Mesenchymal stem cell (in vitro differentiated cells and primary cell): ENCODE measurements around the gene MCM10.
A peak's percentile ranks its signal among the peaks of the same experiment; 100 is the strongest.

Experiments used
- DNase-seq: peaks from one replicate; pipeline ENCODE4 v3.0.0-alpha.2; 2013
- H2AFZ ChIP-seq: one replicate; pipeline ENCODE4 v1.6.1; 2013; ENCODE audit warnings: low read depth, mild to moderate bottlenecking, control low read depth, inconsistent platforms, low read length, moderate library complexity
- H2AK5ac ChIP-seq: 2 replicates; pipeline ENCODE4 v1.6.1; 2013; ENCODE audit warnings: low read length, moderate library complexity, mild to moderate bottlenecking, inconsistent platforms; ENCODE audit not compliant: severe bottlenecking
- H2BK120ac ChIP-seq: one replicate; pipeline ENCODE4 v1.6.1; 2013; ENCODE audit warnings: low read depth, mild to moderate bottlenecking, inconsistent platforms, low read length, moderate library complexity
- H2BK12ac ChIP-seq, 2 experiments: one replicate each; pipeline ENCODE4 v1.6.1; 2013; ENCODE audit warnings: inconsistent platforms in 2 of 2, low read length in 2 of 2, mild to moderate bottlenecking in 2 of 2, moderate library complexity in 2 of 2, control low read depth in 1 of 2
- H2BK15ac ChIP-seq: one replicate; pipeline ENCODE4 v1.6.1; 2013; ENCODE audit warnings: mild to moderate bottlenecking, low read depth, inconsistent platforms; ENCODE audit not compliant: poor library complexity, severe bottlenecking
- H2BK5ac ChIP-seq: 2 replicates; pipeline ENCODE4 v1.6.1; 2013; ENCODE audit warnings: low read depth, mild to moderate bottlenecking, low read length, control low read depth, inconsistent platforms; ENCODE audit not compliant: poor library complexity, severe bottlenecking
- H3K14ac ChIP-seq, 2 experiments: one replicate each; pipeline ENCODE4 v1.6.1; 2013; ENCODE audit warnings: inconsistent platforms in 2 of 2, low read length in 2 of 2, control low read depth in 1 of 2, mild to moderate bottlenecking in 1 of 2, moderate library complexity in 1 of 2
- H3K18ac ChIP-seq, 2 experiments: one replicate each; pipeline ENCODE4 v1.6.1; 2013; ENCODE audit warnings: inconsistent platforms in 2 of 2, low read length in 2 of 2, control low read depth in 1 of 2, low read depth in 1 of 2, mild to moderate bottlenecking in 1 of 2
- H3K23ac ChIP-seq, 2 experiments: one replicate each; pipeline ENCODE4 v1.6.1; 2013; ENCODE audit warnings: inconsistent platforms in 2 of 2, low read length in 2 of 2, mild to moderate bottlenecking in 2 of 2, moderate library complexity in 2 of 2, control low read depth in 1 of 2
- H3K27ac ChIP-seq: 2 replicates; pipeline ENCODE4 v1.5.1; 2013; ENCODE audit warnings: mild to moderate bottlenecking, moderate library complexity, low read length, control low read depth, inconsistent platforms; ENCODE audit not compliant: poor library complexity, severe bottlenecking
- H3K27me3 ChIP-seq, 2 experiments: 2 replicates each; pipeline versions ENCODE4 v1.6.1 to v1.7.0; 2013; ENCODE audit warnings: low read length in 2 of 2, mild to moderate bottlenecking in 2 of 2, moderate library complexity in 2 of 2, control low read depth in 1 of 2, inconsistent platforms in 1 of 2; ENCODE audit not compliant: control insufficient read depth in 1 of 2, insufficient read depth in 1 of 2
- H3K36me3 ChIP-seq, 2 experiments: 2 replicates each; pipeline versions ENCODE4 v1.6.1 to v1.7.0; 2013; ENCODE audit warnings: low read length in 2 of 2, control low read depth in 1 of 2, inconsistent platforms in 1 of 2, low read depth in 1 of 2, mild to moderate bottlenecking in 1 of 2; ENCODE audit not compliant: insufficient read depth in 2 of 2, control insufficient read depth in 1 of 2
- H3K4ac ChIP-seq, 2 experiments: one replicate each; pipeline ENCODE4 v1.6.1; 2013; ENCODE audit warnings: inconsistent platforms in 2 of 2, low read length in 2 of 2, mild to moderate bottlenecking in 2 of 2, moderate library complexity in 2 of 2, control low read depth in 1 of 2, low read depth in 1 of 2
- H3K4me1 ChIP-seq: 2 replicates; pipeline ENCODE4 v1.6.1; 2013; ENCODE audit warnings: low read depth, low read length, control low read depth; ENCODE audit not compliant: control insufficient read depth, insufficient read depth
- H3K4me2 ChIP-seq: 2 replicates; pipeline ENCODE4 v1.6.1; 2013; ENCODE audit warnings: low read length, mild to moderate bottlenecking, inconsistent platforms; ENCODE audit not compliant: poor library complexity, severe bottlenecking
- H3K4me3 ChIP-seq, 2 experiments: 2 replicates each; pipeline versions ENCODE4 v1.5.1 to v1.7.0; 2013; ENCODE audit warnings: low read length in 2 of 2, mild to moderate bottlenecking in 2 of 2, control low read depth in 1 of 2, low read depth in 1 of 2; ENCODE audit not compliant: insufficient read depth in 1 of 2
- H3K79me1 ChIP-seq: replicated peaks from 2 replicates; pipeline ENCODE4 v1.6.1; 2013; ENCODE audit warnings: mild to moderate bottlenecking, control low read depth, low read length, inconsistent platforms; ENCODE audit not compliant: poor library complexity, severe bottlenecking
- H3K9ac ChIP-seq: 2 replicates; pipeline ENCODE4 v1.7.0; 2013; ENCODE audit warnings: mild to moderate bottlenecking, low read length, moderate library complexity
- H3K9me3 ChIP-seq: 2 replicates; pipeline ENCODE4 v1.7.0; 2013; ENCODE audit warnings: mild to moderate bottlenecking, low read length; ENCODE audit not compliant: control insufficient read depth
- H4K8ac ChIP-seq: one replicate; pipeline ENCODE4 v1.6.1; 2013; ENCODE audit warnings: inconsistent platforms, mild to moderate bottlenecking, low read length, moderate library complexity
- H4K91ac ChIP-seq: one replicate; pipeline ENCODE4 v1.6.1; 2013; ENCODE audit warnings: mild to moderate bottlenecking, low read length, inconsistent platforms
- WGBS: methylation state at CpG from one replicate; pipeline ENCODE4 v1.1.7; 2013; ENCODE audit warnings: mixed read lengths; 5-methylcytosine and 5-hydroxymethylcytosine counted together

Gene MCM10

DNA sequence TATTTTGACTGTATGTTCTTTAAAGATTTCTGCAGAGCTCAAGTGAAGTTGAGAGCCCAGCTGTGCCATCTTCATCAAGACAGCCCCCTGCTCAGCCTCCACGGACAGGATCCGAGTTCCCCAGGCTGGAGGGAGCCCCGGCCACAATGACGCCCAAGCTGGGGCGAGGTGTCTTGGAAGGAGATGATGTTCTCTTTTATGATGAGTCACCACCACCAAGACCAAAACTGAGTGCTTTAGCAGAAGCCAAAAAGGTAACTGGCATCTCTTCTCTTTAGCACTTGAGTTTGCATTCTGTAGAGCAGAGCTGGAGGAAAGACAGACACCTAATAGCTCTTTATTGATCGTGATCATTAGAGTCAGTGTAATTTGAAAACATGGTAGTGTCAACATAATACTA lies 33.7 kb downstream of the MCM10 start:
- H2BK12ac ChIP-seq, result no peak overlapping the region
- WGBS, result 100% methylated on average over 3 of the region's 6 CpGs
- H3K4me3 ChIP-seq, result no peak overlapping the region
- peaks cover 0 to 4% of the 10 kb centered on the region in 2 experiments for H3K36me3 ChIP-seq
- no peak overlapping the region for H3K23ac ChIP-seq
- H3K18ac ChIP-seq, result no peak overlapping the region
- no peaks in the 10 kb centered on the region for H3K27me3 ChIP-seq
- H3K4ac ChIP-seq, result no peak overlapping the region
- DNase-seq, result no peak
- H2BK15ac ChIP-seq, result no peak overlapping the region
- no peaks in the 10 kb centered on the region for H3K4me1 ChIP-seq
- H4K91ac ChIP-seq, result no peak overlapping the region
- no peak overlapping the region for H3K14ac ChIP-seq
- H4K8ac ChIP-seq, result no peak overlapping the region
- H2BK120ac ChIP-seq, result no peak overlapping the region
- no peak overlapping the region for H2BK5ac ChIP-seq
- no peaks in the 10 kb centered on the region for H3K79me1 ChIP-seq
- no peak overlapping the region for H3K27ac ChIP-seq
- no peak overlapping the region for H2AK5ac ChIP-seq
- H2AFZ ChIP-seq, result no peak overlapping the region
- no peak overlapping the region for H3K4me2 ChIP-seq
- H3K9ac ChIP-seq, result no peak overlapping the region
- H3K9me3 ChIP-seq, result no peaks in the 10 kb centered on the region

- WGBS, result 90% methylated on average over 6 of the region's 6 CpGs
- Histone ChIP-seq H3K27me3 (no peaks in the 10 kb centered on the region), H3K36me3 (peaks cover 0 to 6% of the 10 kb centered on the region in 2 experiments), H2AK5ac (no peak overlapping the region), H2BK120ac (no peak overlapping the region), H3K18ac (no peak overlapping the region), H2AFZ (no peak overlapping the region), H3K4ac (no peak overlapping the region), H3K23ac (no peak overlapping the region), H3K14ac (no peak overlapping the region), H2BK15ac (no peak overlapping the region), H3K79me1 (no peaks in the 10 kb centered on the region), H2BK12ac (no peak overlapping the region), H4K8ac (no peak overlapping the region), H3K4me2 (no peak overlapping the region), H3K27ac (no peak overlapping the region), H3K4me1 (peaks cover 2% of the 10 kb centered on the region), H3K4me3 (no peak overlapping the region), H4K91ac (no peak overlapping the region), H3K9me3 (no peaks in the 10 kb centered on the region), H2BK5ac (no peak overlapping the region), H3K9ac (no peak overlapping the region)
- DNase-seq, result peak; percentile 35
Observed at GRCh38 chr10:13201132-13201531, 39.8 kb downstream of the MCM10 start.

- DNase-seq, result no peak
- Histone ChIP-seq H2BK12ac (no peak overlapping the region), H3K9ac (peak overlapping the region; percentile 17), H3K36me3 (peaks cover 0 to 6% of the 10 kb centered on the region in 2 experiments), H3K4me2 (no peak overlapping the region), H3K27me3 (no peaks in the 10 kb centered on the region), H3K4ac (no peak overlapping the region), H3K23ac (no peak overlapping the region), H2AFZ (no peak overlapping the region), H3K4me3 (no peak overlapping the region), H4K91ac (no peak overlapping the region), H2BK5ac (no peak overlapping the region), H3K27ac (no peak overlapping the region), H2AK5ac (no peak overlapping the region), H3K18ac (no peak overlapping the region), H3K14ac (no peak overlapping the region), H2BK15ac (no peak overlapping the region), H3K79me1 (no peaks in the 10 kb centered on the region), H3K9me3 (no peaks in the 10 kb centered on the region), H2BK120ac (no peak overlapping the region), H4K8ac (no peak overlapping the region), H3K4me1 (peaks cover 2% of the 10 kb centered on the region)
- whole genome bisulfite sequencing, result 94% methylated on average over 9 of the region's 9 CpGs
Observed at GRCh38 chr10:13206091-13206490, 44.7 kb downstream of the MCM10 start.

DNA sequence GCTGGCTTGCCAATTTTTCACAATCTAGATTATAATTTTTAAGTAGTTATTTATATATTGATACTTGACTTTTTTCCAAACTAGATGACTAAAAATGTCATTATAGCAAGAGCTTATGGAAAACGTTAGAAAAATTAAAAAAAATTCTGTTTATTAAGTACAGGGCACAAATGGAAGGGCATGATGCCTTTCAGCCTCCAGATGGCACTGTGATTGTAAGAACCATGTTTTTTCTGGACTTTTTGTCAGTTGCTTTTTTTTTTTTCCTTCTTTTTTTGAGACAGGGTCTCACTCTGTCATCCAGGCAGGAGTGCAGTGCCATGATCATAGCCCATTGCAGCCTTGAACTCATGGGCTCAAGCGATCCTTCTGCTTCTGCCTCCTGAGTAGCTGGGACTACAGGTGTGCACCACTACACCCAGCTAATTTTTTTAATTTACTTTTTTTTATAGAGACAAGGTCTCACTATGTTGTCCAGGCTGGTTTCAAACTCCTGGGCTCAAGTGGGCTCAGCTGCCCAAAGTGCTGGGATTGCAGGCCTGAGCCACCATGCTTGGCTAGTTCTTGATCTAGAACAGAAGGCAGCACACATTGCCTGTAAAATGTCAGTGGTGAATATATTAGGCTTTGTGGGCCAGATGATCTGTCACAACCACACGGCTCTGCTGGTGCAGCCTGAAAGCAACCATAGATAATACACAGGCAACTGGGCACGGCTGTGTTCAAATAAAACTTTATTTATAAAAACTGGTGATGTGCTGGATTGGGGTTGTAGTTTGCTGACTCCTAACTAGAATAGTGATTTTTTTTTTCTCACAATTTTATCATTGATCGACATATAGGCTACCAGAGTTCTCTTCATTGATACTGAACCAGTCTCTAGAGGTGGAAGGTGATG lies 45.4 kb downstream of the MCM10 start:
- Histone ChIP-seq H3K4me2 (no peak overlapping the region), H2BK12ac (no peak overlapping the region), H4K91ac (no peak overlapping the region), H3K4me3 (no peak overlapping the region), H3K14ac (no peak overlapping the region), H3K9ac (peak overlapping the region; percentile 17), H2BK120ac (no peak overlapping the region), H2BK15ac (no peak overlapping the region), H3K36me3 (peaks cover 0 to 6% of the 10 kb centered on the region in 2 experiments), H3K27me3 (no peaks in the 10 kb centered on the region), H2AFZ (no peak overlapping the region), H4K8ac (no peak overlapping the region), H2BK5ac (no peak overlapping the region), H3K79me1 (no peaks in the 10 kb centered on the region), H3K9me3 (no peaks in the 10 kb centered on the region), H3K4me1 (no peaks in the 10 kb centered on the region), H3K4ac (no peak overlapping the region), H3K18ac (no peak overlapping the region), H3K23ac (no peak overlapping the region), H3K27ac (no peak overlapping the region), H2AK5ac (no peak overlapping the region)
- DNase-seq, result peak; percentile 48
- WGBS, result 82% methylated on average over 4 of the region's 5 CpGs
